Aorta (tissue), 5 donors: ENCODE data around the gene AKAP3. TPM values are rescaled to one million over a fixed set of nuclear protein-coding genes. Genes with fewer than 3 reads are reported as not detected.

ENCODE experiments used
- ATAC-seq: fragments of 200-7000 bp; cut with Tn5 transposase; one replicate; pipeline ENCODE4 v1.9.1; 2022; ENCODE audit warnings: moderate library complexity; ENCODE audit not compliant: low FRiP score
- DNase-seq, 2 donors: peaks; one replicate each; pipeline ENCODE4 v3.0.0-alpha.2; 2020
- H3K27ac ChIP-seq, 2 donors: one replicate each; pipeline ENCODE4 v1.5.1; 2013; ENCODE audit warnings: low read length in 2 of 2, mild to moderate bottlenecking in 2 of 2, moderate library complexity in 2 of 2, control low read depth in 1 of 2, inconsistent platforms in 1 of 2, low read depth in 1 of 2
- H3K27me3 ChIP-seq, 2 donors: one replicate each; pipeline ENCODE4 v1.6.1; 2013; ENCODE audit warnings: control low read depth in 1 of 2, low read length in 1 of 2, mild to moderate bottlenecking in 1 of 2, moderate library complexity in 1 of 2; ENCODE audit not compliant: insufficient read depth in 2 of 2, control insufficient read depth in 1 of 2
- H3K36me3 ChIP-seq, 2 donors: one replicate each; pipeline ENCODE4 v1.6.1; 2013; ENCODE audit warnings: control low read depth in 1 of 2, low read length in 1 of 2, mild to moderate bottlenecking in 1 of 2; ENCODE audit not compliant: insufficient read depth in 2 of 2, control insufficient read depth in 1 of 2
- H3K4me1 ChIP-seq, 2 donors: one replicate each; pipeline ENCODE4 v1.6.1; 2013; ENCODE audit warnings: low read length in 2 of 2, control low read depth in 1 of 2, mild to moderate bottlenecking in 1 of 2, moderate library complexity in 1 of 2; ENCODE audit not compliant: insufficient read depth in 2 of 2, control insufficient read depth in 1 of 2
- H3K4me3 ChIP-seq, 2 donors: one replicate each; pipeline ENCODE4 v1.5.1; 2013; ENCODE audit warnings: low read length in 2 of 2, control low read depth in 1 of 2, mild to moderate bottlenecking in 1 of 2
- H3K9me3 ChIP-seq: one replicate; pipeline ENCODE4 v1.6.1; 2013; ENCODE audit warnings: mild to moderate bottlenecking, low read length; ENCODE audit not compliant: control insufficient read depth
- WGBS, 2 donors: extraction: QIAGEN DNeasy Blood & Tissue Kit; methylation state at CpG; one replicate each; pipeline ENCODE4 v1.1.7; 2013; 5-methylcytosine and 5-hydroxymethylcytosine counted together
- intact Hi-C, 2 donors: fragments of 100-400 bp; cut with DNase I; formaldehyde crosslinking; loops; one replicate each; pipeline versions ENCODE4 v1.14.2 to v1.15.0; 2022
- polyA plus RNA-seq, 2 donors: library from polyadenylated mRNA; stranded (reverse); fragments of 200-250 nt; gene quantifications; one replicate each; pipeline ENCODE4 v1.2.3, GENCODE V29; 2013
- total RNA-seq, 2 donors: library from RNA; stranded (reverse); fragmentation: NEBNext Ultra II Directional; extraction: Animal tissue kit (Norgen Biotek cat#: 25700); gene quantifications; one replicate each; pipeline ENCODE4 v1.2.1, GENCODE V29; 2021
- donor health status: healthy with polysubstance abuse.
- donor health status: Bipolar disorder and iron deficiency.
- donor health status: DM: no; HTN: no; CAD: no.
- donor health status: DM: no; HTN: no; CAD: no.
- donor health status: DM: yes; HTN: yes; CAD: no.

Gene AKAP3
- total and polyA plus RNA-seq, 4 donors = 0.50 to 1.4 (median 0.60) TPM

GRCh38 chr12:4653257-4653656 lies 4.4 kb upstream of the AKAP3 start:
- Histone ChIP-seq H3K27me3 (no peaks in the 10 kb centered on the region), H3K4me3 (no peak overlapping the region), H3K9me3 (no peaks in the 10 kb centered on the region), H3K36me3 (peaks cover 4 to 10% of the 10 kb centered on the region in 2 donors), H3K27ac (no peak overlapping the region), H3K4me1 (peaks cover 0 to 3% of the 10 kb centered on the region in 2 donors)
- DNase-seq (no peak), ATAC-seq (no peak)
- intact Hi-C loops = no loop called here

GRCh38 chr12:4649358-4649661 lies 459 bp upstream of the AKAP3 start:
- ATAC-seq (no peak), DNase-seq (no peak)
- Histone ChIP-seq H3K4me3 (peak overlapping the region; percentile 83 to 98), H3K36me3 (no peaks in the 10 kb centered on the region), H3K27ac (peak overlapping the region in 1 of 2 donors; percentile 6), H3K4me1 (peaks cover 0 to 8% of the 10 kb centered on the region in 2 donors), H3K27me3 (no peaks in the 10 kb centered on the region), H3K9me3 (no peaks in the 10 kb centered on the region)
- 0 to 3% methylated on average over 6 of the region's 6 CpGs for WGBS, 2 donors
- intact Hi-C loops = no loop called here

GRCh38 chr12:4648104-4648500 lies 749 bp downstream of the AKAP3 start:
- Histone ChIP-seq H3K27ac (peak overlapping the region in 1 of 2 donors; percentile 67), H3K4me1 (peaks cover 0 to 8% of the 10 kb centered on the region in 2 donors), H3K36me3 (no peaks in the 10 kb centered on the region), H3K9me3 (no peaks in the 10 kb centered on the region), H3K4me3 (peak overlapping the region; percentile 83 to 98), H3K27me3 (no peaks in the 10 kb centered on the region)
- intact Hi-C loops = no loop called here
- WGBS, 2 donors = 44% methylated on average over 4 of the region's 4 CpGs
- no peak for ATAC-seq
- DNase-seq = no peak

GRCh38 chr12:4645023-4645422 lies 3.8 kb downstream of the AKAP3 start:
- Histone ChIP-seq H3K27me3 (no peaks in the 10 kb centered on the region), H3K36me3 (no peaks in the 10 kb centered on the region), H3K27ac (no peak overlapping the region), H3K4me1 (peaks cover 0 to 7% of the 10 kb centered on the region in 2 donors), H3K9me3 (no peaks in the 10 kb centered on the region), H3K4me3 (no peak overlapping the region)
- no peak for ATAC-seq
- DNase-seq = no peak
- intact Hi-C loops = no loop called here
- 90% methylated on average over 1 of the region's 1 CpG for WGBS, 2 donors

GRCh38 chr12:4643747-4644146 lies 5.1 kb downstream of the AKAP3 start:
- Histone ChIP-seq H3K4me3 (no peak overlapping the region), H3K9me3 (no peaks in the 10 kb centered on the region), H3K27ac (no peak overlapping the region), H3K4me1 (peaks cover 0 to 6% of the 10 kb centered on the region in 2 donors), H3K36me3 (no peaks in the 10 kb centered on the region), H3K27me3 (no peaks in the 10 kb centered on the region)
- DNase-seq (no peak), ATAC-seq (no peak)
- intact Hi-C loops = no loop called here
- WGBS, 2 donors = 83 to 84% methylated on average over 6 of the region's 6 CpGs

GRCh38 chr12:4630262-4630661 lies 18.6 kb downstream of the AKAP3 start:
- no peaks in the 10 kb centered on the region for H3K36me3 ChIP-seq
- H3K9me3 ChIP-seq = no peaks in the 10 kb centered on the region
- H3K27me3 ChIP-seq = no peaks in the 10 kb centered on the region
- no peaks in the 10 kb centered on the region for H3K4me1 ChIP-seq
- no peak overlapping the region for H3K4me3 ChIP-seq
- no peak overlapping the region for H3K27ac ChIP-seq
- no peak for ATAC-seq
- 38 to 52% methylated on average over 5 of the region's 5 CpGs for WGBS, 2 donors
- intact Hi-C loops = no loop called here
- DNase-seq = no peak

- H3K27me3 ChIP-seq = no peaks in the 10 kb centered on the region
- H3K36me3 ChIP-seq = no peaks in the 10 kb centered on the region
- 87 to 91% methylated on average over 10 of the region's 10 CpGs for WGBS, 2 donors
- no peaks in the 10 kb centered on the region for H3K9me3 ChIP-seq
- DNase-seq (no peak), ATAC-seq (no peak)
- H3K4me3 ChIP-seq = no peak overlapping the region
- H3K27ac ChIP-seq = no peak overlapping the region
- intact Hi-C loops = no loop called here
- no peaks in the 10 kb centered on the region for H3K4me1 ChIP-seq
Observed at GRCh38 chr12:4628406-4628805, 20.4 kb downstream of the AKAP3 start.

- no peak for ATAC-seq
- Histone ChIP-seq H3K27me3 (no peaks in the 10 kb centered on the region), H3K27ac (no peak overlapping the region), H3K4me3 (no peak overlapping the region), H3K9me3 (no peaks in the 10 kb centered on the region), H3K4me1 (no peaks in the 10 kb centered on the region), H3K36me3 (no peaks in the 10 kb centered on the region)
- 89 to 95% methylated on average over 5 of the region's 5 CpGs for WGBS, 2 donors
- DNase-seq = no peak
- intact Hi-C loops = no loop called here
Observed at GRCh38 chr12:4626543-4626942, 22.3 kb downstream of the AKAP3 start.

GRCh38 chr12:4621511-4621910 lies 27.3 kb downstream of the AKAP3 start:
- no peaks in the 10 kb centered on the region for H3K4me1 ChIP-seq
- H3K27ac ChIP-seq = no peak overlapping the region
- intact Hi-C loops = no loop called here
- H3K36me3 ChIP-seq = no peaks in the 10 kb centered on the region
- H3K9me3 ChIP-seq = no peaks in the 10 kb centered on the region
- H3K4me3 ChIP-seq = no peak overlapping the region
- DNase-seq (no peak), ATAC-seq (no peak)
- WGBS, 2 donors = 89 to 92% methylated on average over 3 of the region's 3 CpGs
- H3K27me3 ChIP-seq = no peaks in the 10 kb centered on the region
